Liver (tissue), 3 donors: ENCODE results near the gene COL4A4.

Experiments
- CTCF ChIP-seq: fragments of 150-350 bp; IDR thresholded peaks from 2 replicates; pipeline ENCODE4 v1.5.1; 2017; ENCODE audit warnings: improper control_type of control experiment, low read depth, low read length; ENCODE audit not compliant: missing input control
- EGR1 ChIP-seq, 2 donors: IDR thresholded peaks; 2 replicates each; pipeline ENCODE4 v1.6.1; 2016 to 2018; ENCODE audit warnings: antibody characterized with exemption in 2 of 2, low read depth in 2 of 2
- FOXA1 ChIP-seq: IDR thresholded peaks from 2 replicates; pipeline ENCODE4 v1.6.1; 2016; ENCODE audit warnings: antibody characterized with exemption
- GABPA ChIP-seq, 2 donors: IDR thresholded peaks in 1 of 2; conservative IDR thresholded peaks in 1 of 2; 2 replicates each; pipeline ENCODE4 v1.6.1; 2016; ENCODE audit warnings: antibody characterized with exemption in 2 of 2, mild to moderate bottlenecking in 1 of 2, moderate library complexity in 1 of 2
- HNF4A ChIP-seq, 2 donors: conservative IDR thresholded peaks; 2 replicates each; pipeline ENCODE4 v1.6.1; 2016; ENCODE audit warnings: antibody characterized with exemption in 2 of 2, mild to moderate bottlenecking in 2 of 2
- HNF4G ChIP-seq: IDR thresholded peaks from 2 replicates; pipeline ENCODE4 v1.6.1; 2016; ENCODE audit warnings: antibody characterized with exemption
- JUND ChIP-seq, 2 donors: IDR thresholded peaks; 2 replicates each; pipeline ENCODE4 v1.6.1; 2016; ENCODE audit warnings: antibody characterized with exemption in 2 of 2
- MAX ChIP-seq: IDR thresholded peaks from 2 replicates; pipeline ENCODE4 v1.6.1; 2016; ENCODE audit warnings: antibody characterized with exemption
- RXRA ChIP-seq, 2 donors: IDR thresholded peaks; 2 replicates each; pipeline ENCODE4 v1.6.1; 2017 to 2018; ENCODE audit warnings: antibody characterized with exemption in 2 of 2, mild to moderate bottlenecking in 1 of 2
- ZBTB33 ChIP-seq: IDR thresholded peaks from 2 replicates; pipeline ENCODE4 v1.6.1; 2016; ENCODE audit warnings: antibody characterized with exemption
- TF ChIP-seq, protein P1 (sequence below): IDR thresholded peaks from 2 replicates; pipeline ENCODE4 v1.6.1; 2016; ENCODE audit warnings: antibody characterized with exemption, mild to moderate bottlenecking
- donor health status: healthy.
- donor health status: healthy.

DNA sequence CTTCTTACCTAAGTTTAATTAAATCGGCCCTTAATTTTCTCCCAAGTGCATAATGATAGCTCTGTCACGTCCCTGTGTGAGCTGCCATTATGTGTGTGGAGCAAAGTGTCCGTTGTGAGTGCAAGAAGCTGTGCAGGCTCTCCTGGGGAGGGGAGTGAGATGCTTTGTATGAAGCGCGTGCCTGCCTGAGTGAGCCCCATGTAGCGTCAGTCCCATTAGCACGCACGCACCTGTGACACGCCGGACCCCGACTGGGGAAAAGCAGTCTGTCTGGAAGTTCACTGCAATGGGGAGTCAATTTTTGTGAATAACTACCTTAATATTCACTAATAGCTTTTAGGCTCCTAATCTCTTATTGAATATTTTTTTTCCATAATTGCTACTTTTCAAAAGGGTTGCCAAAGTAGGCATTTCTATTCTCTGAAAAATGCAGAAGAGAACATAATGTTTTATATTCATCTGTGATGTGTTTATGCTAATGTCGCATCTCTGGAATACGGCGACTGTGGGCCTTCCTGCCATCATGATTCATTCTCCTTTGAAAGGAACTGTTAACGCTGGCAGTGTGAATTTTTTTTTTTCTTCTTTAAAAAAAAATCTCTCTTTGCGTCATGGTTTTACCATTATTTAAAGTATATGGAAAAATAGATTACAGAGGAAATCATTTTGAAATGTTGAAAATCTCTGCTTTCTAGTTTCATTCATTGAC, 157.7 kb downstream of the COL4A4 start:
- TF ChIP-seq CTCF (no peak), HNF4G (no peak), EGR1 (IDR thresholded peaks at IDR 0.05; ENCODE audit: low read depth in 2 of 2) (no peak), ZBTB33 (no peak), HNF4A (conservative IDR thresholded peaks at IDR 0.05) (no peak), MAX (no peak), FOXA1 (no peak), JUND (IDR thresholded peaks at IDR 0.05) (no peak), GABPA (IDR thresholded peaks at IDR 0.05 in 1 of 2, conservative IDR thresholded peaks at IDR 0.05 in 1 of 2) (no peak), RXRA (IDR thresholded peaks at IDR 0.05) (no peak)
- TF ChIP-seq, protein P1, sequence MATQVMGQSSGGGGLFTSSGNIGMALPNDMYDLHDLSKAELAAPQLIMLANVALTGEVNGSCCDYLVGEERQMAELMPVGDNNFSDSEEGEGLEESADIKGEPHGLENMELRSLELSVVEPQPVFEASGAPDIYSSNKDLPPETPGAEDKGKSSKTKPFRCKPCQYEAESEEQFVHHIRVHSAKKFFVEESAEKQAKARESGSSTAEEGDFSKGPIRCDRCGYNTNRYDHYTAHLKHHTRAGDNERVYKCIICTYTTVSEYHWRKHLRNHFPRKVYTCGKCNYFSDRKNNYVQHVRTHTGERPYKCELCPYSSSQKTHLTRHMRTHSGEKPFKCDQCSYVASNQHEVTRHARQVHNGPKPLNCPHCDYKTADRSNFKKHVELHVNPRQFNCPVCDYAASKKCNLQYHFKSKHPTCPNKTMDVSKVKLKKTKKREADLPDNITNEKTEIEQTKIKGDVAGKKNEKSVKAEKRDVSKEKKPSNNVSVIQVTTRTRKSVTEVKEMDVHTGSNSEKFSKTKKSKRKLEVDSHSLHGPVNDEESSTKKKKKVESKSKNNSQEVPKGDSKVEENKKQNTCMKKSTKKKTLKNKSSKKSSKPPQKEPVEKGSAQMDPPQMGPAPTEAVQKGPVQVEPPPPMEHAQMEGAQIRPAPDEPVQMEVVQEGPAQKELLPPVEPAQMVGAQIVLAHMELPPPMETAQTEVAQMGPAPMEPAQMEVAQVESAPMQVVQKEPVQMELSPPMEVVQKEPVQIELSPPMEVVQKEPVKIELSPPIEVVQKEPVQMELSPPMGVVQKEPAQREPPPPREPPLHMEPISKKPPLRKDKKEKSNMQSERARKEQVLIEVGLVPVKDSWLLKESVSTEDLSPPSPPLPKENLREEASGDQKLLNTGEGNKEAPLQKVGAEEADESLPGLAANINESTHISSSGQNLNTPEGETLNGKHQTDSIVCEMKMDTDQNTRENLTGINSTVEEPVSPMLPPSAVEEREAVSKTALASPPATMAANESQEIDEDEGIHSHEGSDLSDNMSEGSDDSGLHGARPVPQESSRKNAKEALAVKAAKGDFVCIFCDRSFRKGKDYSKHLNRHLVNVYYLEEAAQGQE, result no peak
